HG03378 (cell line): Measurements from ENCODE around the gene ATAD1.
"Not testable (repeated sequence)": the region's sequence is repeated elsewhere in the genome, so short reads cannot be mapped to it uniquely, and the experiment has no call there.

Source experiments
- ATAC-seq: cut with Tn5 transposase; IDR thresholded peaks from one replicate; pipeline ENCODE4 v1.9.1; 2021; ENCODE audit warnings: mild to moderate bottlenecking, moderate library complexity; ENCODE audit not compliant: unreplicated experiment

The ATAD1 gene

GRCh38 chr10:87817609-87818504, at the start of gene ATAD1:
Gene ATAD1, minus strand, starts transcription at chr10:87818226. Its CDS starts 3,627 bp downstream, at chr10:87814599.
- ATAC-seq: peak; percentile 69

GRCh38 chr10:87867453-87867852, 49.4 kb upstream of the ATAD1 start:
- no peak for ATAC-seq

GRCh38 chr10:87866412-87866974, 48.5 kb upstream of the ATAD1 start:
- ATAC-seq: no peak

GRCh38 chr10:87865241-87865881, 47.3 kb upstream of the ATAD1 start:
- no peak for ATAC-seq

- ATAC-seq: no peak
Measured at GRCh38 chr10:87864496-87865059, 46.6 kb upstream of the ATAD1 start.

GRCh38 chr10:87863951-87864495, 46.0 kb upstream of the ATAD1 start:
- not testable (repeated sequence) for ATAC-seq

GRCh38 chr10:87863053-87863943, 45.3 kb upstream of the ATAD1 start, which contains the start of the genes KLLN and PTEN:
Gene KLLN, minus strand, starts transcription at chr10:87863533. Its CDS starts 1,046 bp downstream, at chr10:87862487.
Gene PTEN, plus strand, starts transcription at chr10:87863625. Its CDS starts 845 bp downstream, at chr10:87864470.
- peak; percentile 26 for ATAC-seq

GRCh38 chr10:87862679-87863052, 44.6 kb upstream of the ATAD1 start:
- ATAC-seq: peak; percentile 12

GRCh38 chr10:87861953-87862678, 44.1 kb upstream of the ATAD1 start:
- peak; percentile 58 for ATAC-seq

- peak; percentile 14 for ATAC-seq
Measured at GRCh38 chr10:87861566-87861952, 43.5 kb upstream of the ATAD1 start.

GRCh38 chr10:87860816-87861403, 42.9 kb upstream of the ATAD1 start:
- ATAC-seq: no peak

- ATAC-seq: no peak
Measured at GRCh38 chr10:87860156-87860795, 42.2 kb upstream of the ATAD1 start.

- not testable (repeated sequence) for ATAC-seq
Measured at GRCh38 chr10:87855665-87856064, 37.6 kb upstream of the ATAD1 start.

GRCh38 chr10:87855247-87855646, 37.2 kb upstream of the ATAD1 start:
- not testable (repeated sequence) for ATAC-seq

- no peak for ATAC-seq
Measured at GRCh38 chr10:87852089-87852488, 34.1 kb upstream of the ATAD1 start.

- ATAC-seq: no peak
Measured at GRCh38 chr10:87850742-87851205, 32.7 kb upstream of the ATAD1 start.

GRCh38 chr10:87849001-87849400, 31.0 kb upstream of the ATAD1 start:
- no peak for ATAC-seq

GRCh38 chr10:87847550-87847949, 29.5 kb upstream of the ATAD1 start:
- no peak for ATAC-seq
